ENCODE results near the gene NEUROD2.
A peak's percentile ranks its signal among the peaks of the same experiment; 100 is the strongest.

The NEUROD2 gene

DNA sequence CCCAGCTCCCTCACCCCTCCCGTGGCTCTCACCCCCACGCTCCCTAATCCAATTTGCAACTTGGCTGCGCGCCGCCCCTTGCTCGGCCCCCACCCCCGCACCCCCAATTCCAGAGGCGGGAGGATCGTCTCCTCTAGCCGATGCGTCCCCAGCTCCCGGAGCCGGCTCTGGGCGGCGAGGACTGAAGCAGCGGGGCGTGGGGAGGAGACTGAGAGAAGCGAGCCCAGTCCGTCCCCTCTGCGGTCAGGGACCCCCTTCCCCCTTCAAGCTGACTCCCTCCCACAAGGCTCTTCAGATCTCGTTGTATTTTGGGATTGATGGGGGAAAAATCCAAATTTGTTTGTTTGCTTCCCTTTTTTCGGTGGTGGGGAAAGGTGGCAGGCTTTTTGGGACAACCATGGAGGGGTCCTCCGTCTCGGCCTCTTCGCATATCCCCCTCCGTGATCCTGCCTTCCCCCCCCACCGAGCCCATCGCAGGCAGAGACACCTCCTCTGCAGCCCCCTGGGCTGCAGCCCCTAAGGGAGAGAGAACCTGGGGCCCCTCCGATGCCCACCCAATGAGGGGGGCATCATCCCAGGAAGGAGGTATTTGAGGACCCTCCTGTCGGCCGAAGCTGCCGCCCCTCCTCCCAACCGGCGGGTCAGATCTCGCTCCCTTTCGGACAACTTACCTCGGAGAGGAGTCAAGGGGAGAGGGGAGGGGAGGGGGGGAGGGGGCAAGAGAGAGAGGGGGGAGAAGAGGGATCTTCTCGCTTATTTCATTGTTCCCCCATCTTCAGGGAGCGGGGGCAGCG, 466 bp downstream of the NEUROD2 start:
- TF ChIP-seq ZFP3 (CRISPR knock-in tag; IDR thresholded peaks at IDR 0.05), result no peak
- no peak for TF ChIP-seq BACH2 (CRISPR knock-in tag; IDR thresholded peaks at IDR 0.05; ENCODE audit: borderline replicate concordance)
- no peak for TF ChIP-seq ZFP30 (CRISPR knock-in tag; IDR thresholded peaks at IDR 0.05)
- TF ChIP-seq GLIS3 (CRISPR knock-in tag; IDR thresholded peaks at IDR 0.05), result no peak
- TF ChIP-seq TOX (CRISPR knock-in tag; IDR thresholded peaks at IDR 0.05; ENCODE audit: borderline replicate concordance), result no peak
- no peak for ATAC-seq

DNA sequence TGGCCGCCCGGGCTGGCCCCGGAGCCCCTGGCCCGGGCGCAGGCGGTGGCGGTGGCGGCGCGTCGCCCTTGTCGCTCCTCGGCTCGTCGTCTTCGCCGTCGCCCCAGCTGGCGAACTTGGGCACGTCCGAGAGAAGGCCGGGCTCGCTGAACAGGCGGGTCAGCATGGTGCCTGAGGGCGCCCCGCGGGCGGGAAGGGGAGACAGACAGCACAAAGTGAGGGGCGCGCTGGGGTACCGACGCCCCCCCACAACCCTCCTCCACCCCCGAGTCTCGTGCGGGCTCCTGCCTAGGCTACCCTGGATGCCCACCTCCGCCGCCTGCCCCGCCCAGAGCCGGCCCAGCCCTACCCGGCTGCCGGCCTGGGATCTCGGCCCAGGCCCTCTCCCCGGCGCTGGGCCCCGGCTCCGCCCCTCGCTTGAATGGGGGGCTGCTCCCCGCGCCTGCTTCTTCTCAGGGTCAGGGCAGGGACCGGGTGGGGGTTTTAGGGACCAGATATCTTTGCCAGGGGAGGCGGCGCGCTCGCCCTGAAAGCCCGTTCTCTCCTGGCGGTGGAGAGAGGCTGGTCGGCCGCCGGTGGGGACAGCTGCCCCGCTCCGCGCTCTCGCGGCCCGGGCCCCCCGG, 1.2 kb downstream of the NEUROD2 start:
- ATAC-seq, result peak; percentile 16; the same call in 2 of the 3 replicates
- TF ChIP-seq ZNF8 (CRISPR knock-in tag; IDR thresholded peaks at IDR 0.05) (no peak), SNAI2 (CRISPR knock-in tag; IDR thresholded peaks at IDR 0.05) (no peak), ZFP30 (CRISPR knock-in tag; IDR thresholded peaks at IDR 0.05) (no peak), ISL1 (CRISPR knock-in tag; IDR thresholded peaks at IDR 0.05) (no peak), BACH2 (CRISPR knock-in tag; IDR thresholded peaks at IDR 0.05; ENCODE audit: borderline replicate concordance) (no peak), ZC3H10 (CRISPR knock-in tag; IDR thresholded peaks at IDR 0.05) (no peak), RARB (CRISPR knock-in tag; IDR thresholded peaks at IDR 0.05) (no peak), ZFP3 (CRISPR knock-in tag; IDR thresholded peaks at IDR 0.05) (no peak), ZNF565 (CRISPR knock-in tag; conservative IDR thresholded peaks at IDR 0.05; ENCODE audit: low read depth) (no peak), TOX (CRISPR knock-in tag; IDR thresholded peaks at IDR 0.05; ENCODE audit: borderline replicate concordance) (no peak), ESRRG (CRISPR knock-in tag; IDR thresholded peaks at IDR 0.05) (no peak), OSR1 (CRISPR knock-in tag; IDR thresholded peaks at IDR 0.05) (no peak), PPARA (CRISPR knock-in tag; IDR thresholded peaks at IDR 0.05; ENCODE audit: borderline replicate concordance) (no peak), GLIS3 (CRISPR knock-in tag; IDR thresholded peaks at IDR 0.05) (no peak), CSDC2 (CRISPR knock-in tag; IDR thresholded peaks at IDR 0.05) (no peak)
- TF ChIP-seq, protein P1, sequence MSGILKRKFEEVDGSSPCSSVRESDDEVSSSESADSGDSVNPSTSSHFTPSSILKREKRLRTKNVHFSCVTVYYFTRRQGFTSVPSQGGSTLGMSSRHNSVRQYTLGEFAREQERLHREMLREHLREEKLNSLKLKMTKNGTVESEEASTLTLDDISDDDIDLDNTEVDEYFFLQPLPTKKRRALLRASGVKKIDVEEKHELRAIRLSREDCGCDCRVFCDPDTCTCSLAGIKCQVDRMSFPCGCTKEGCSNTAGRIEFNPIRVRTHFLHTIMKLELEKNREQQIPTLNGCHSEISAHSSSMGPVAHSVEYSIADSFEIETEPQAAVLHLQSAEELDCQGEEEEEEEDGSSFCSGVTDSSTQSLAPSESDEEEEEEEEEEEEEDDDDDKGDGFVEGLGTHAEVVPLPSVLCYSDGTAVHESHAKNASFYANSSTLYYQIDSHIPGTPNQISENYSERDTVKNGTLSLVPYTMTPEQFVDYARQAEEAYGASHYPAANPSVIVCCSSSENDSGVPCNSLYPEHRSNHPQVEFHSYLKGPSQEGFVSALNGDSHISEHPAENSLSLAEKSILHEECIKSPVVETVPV (CRISPR knock-in tag; IDR thresholded peaks at IDR 0.05), result no peak
- TF ChIP-seq, protein P2, sequence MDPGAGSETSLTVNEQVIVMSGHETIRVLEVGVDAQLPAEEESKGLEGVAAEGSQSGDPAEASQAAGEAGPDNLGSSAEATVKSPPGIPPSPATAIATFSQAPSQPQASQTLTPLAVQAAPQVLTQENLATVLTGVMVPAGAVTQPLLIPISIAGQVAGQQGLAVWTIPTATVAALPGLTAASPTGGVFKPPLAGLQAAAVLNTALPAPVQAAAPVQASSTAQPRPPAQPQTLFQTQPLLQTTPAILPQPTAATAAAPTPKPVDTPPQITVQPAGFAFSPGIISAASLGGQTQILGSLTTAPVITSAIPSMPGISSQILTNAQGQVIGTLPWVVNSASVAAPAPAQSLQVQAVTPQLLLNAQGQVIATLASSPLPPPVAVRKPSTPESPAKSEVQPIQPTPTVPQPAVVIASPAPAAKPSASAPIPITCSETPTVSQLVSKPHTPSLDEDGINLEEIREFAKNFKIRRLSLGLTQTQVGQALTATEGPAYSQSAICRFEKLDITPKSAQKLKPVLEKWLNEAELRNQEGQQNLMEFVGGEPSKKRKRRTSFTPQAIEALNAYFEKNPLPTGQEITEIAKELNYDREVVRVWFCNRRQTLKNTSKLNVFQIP (CRISPR knock-in tag; IDR thresholded peaks at IDR 0.05; ENCODE audit: borderline replicate concordance, low read depth), result no peak
- TF ChIP-seq, protein P3, sequence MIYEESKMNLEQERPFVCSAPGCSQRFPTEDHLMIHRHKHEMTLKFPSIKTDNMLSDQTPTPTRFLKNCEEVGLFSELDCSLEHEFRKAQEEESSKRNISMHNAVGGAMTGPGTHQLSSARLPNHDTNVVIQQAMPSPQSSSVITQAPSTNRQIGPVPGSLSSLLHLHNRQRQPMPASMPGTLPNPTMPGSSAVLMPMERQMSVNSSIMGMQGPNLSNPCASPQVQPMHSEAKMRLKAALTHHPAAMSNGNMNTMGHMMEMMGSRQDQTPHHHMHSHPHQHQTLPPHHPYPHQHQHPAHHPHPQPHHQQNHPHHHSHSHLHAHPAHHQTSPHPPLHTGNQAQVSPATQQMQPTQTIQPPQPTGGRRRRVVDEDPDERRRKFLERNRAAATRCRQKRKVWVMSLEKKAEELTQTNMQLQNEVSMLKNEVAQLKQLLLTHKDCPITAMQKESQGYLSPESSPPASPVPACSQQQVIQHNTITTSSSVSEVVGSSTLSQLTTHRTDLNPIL (CRISPR knock-in tag; IDR thresholded peaks at IDR 0.05; ENCODE audit: low read depth), result no peak
- TF ChIP-seq, protein P4, sequence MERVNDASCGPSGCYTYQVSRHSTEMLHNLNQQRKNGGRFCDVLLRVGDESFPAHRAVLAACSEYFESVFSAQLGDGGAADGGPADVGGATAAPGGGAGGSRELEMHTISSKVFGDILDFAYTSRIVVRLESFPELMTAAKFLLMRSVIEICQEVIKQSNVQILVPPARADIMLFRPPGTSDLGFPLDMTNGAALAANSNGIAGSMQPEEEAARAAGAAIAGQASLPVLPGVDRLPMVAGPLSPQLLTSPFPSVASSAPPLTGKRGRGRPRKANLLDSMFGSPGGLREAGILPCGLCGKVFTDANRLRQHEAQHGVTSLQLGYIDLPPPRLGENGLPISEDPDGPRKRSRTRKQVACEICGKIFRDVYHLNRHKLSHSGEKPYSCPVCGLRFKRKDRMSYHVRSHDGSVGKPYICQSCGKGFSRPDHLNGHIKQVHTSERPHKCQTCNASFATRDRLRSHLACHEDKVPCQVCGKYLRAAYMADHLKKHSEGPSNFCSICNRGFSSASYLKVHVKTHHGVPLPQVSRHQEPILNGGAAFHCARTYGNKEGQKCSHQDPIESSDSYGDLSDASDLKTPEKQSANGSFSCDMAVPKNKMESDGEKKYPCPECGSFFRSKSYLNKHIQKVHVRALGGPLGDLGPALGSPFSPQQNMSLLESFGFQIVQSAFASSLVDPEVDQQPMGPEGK (CRISPR knock-in tag; IDR thresholded peaks at IDR 0.05; ENCODE audit: borderline replicate concordance), result no peak
- TF ChIP-seq, protein P5, sequence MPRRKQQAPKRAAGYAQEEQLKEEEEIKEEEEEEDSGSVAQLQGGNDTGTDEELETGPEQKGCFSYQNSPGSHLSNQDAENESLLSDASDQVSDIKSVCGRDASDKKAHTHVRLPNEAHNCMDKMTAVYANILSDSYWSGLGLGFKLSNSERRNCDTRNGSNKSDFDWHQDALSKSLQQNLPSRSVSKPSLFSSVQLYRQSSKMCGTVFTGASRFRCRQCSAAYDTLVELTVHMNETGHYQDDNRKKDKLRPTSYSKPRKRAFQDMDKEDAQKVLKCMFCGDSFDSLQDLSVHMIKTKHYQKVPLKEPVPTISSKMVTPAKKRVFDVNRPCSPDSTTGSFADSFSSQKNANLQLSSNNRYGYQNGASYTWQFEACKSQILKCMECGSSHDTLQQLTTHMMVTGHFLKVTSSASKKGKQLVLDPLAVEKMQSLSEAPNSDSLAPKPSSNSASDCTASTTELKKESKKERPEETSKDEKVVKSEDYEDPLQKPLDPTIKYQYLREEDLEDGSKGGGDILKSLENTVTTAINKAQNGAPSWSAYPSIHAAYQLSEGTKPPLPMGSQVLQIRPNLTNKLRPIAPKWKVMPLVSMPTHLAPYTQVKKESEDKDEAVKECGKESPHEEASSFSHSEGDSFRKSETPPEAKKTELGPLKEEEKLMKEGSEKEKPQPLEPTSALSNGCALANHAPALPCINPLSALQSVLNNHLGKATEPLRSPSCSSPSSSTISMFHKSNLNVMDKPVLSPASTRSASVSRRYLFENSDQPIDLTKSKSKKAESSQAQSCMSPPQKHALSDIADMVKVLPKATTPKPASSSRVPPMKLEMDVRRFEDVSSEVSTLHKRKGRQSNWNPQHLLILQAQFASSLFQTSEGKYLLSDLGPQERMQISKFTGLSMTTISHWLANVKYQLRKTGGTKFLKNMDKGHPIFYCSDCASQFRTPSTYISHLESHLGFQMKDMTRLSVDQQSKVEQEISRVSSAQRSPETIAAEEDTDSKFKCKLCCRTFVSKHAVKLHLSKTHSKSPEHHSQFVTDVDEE (CRISPR knock-in tag; IDR thresholded peaks at IDR 0.05), result no peak
